HG02884 (cell line): ENCODE data around the gene CREBL2.

Experiments
- ATAC-seq: cut with Tn5 transposase; IDR thresholded peaks from one replicate; pipeline ENCODE4 v1.9.1; 2021; ENCODE audit warnings: mild to moderate bottlenecking, moderate library complexity; ENCODE audit not compliant: unreplicated experiment

CREBL2 gene

GRCh38 chr12:12671850-12672660 lies 60.4 kb downstream of the CREBL2 start:
- no peak for ATAC-seq

GRCh38 chr12:12673296-12673695 lies 61.6 kb downstream of the CREBL2 start:
- ATAC-seq: no peak

- ATAC-seq: no peak
Observed at GRCh38 chr12:12676605-12677004, 64.9 kb downstream of the CREBL2 start.

GRCh38 chr12:12681061-12681765 lies 69.5 kb downstream of the CREBL2 start:
- no peak for ATAC-seq

GRCh38 chr12:12682284-12682683 lies 70.6 kb downstream of the CREBL2 start:
- no peak for ATAC-seq

- no peak for ATAC-seq
Observed at GRCh38 chr12:12683136-12683697, 71.5 kb downstream of the CREBL2 start.

GRCh38 chr12:12683725-12684124 lies 72.0 kb downstream of the CREBL2 start:
- no peak for ATAC-seq

- no peak for ATAC-seq
Observed at GRCh38 chr12:12684375-12685106, 72.9 kb downstream of the CREBL2 start.

- ATAC-seq: no peak
Observed at GRCh38 chr12:12685305-12685704, 73.6 kb downstream of the CREBL2 start.

- ATAC-seq: no peak
Observed at GRCh38 chr12:12686472-12686871, 74.8 kb downstream of the CREBL2 start.

- no peak for ATAC-seq
Observed at GRCh38 chr12:12686925-12687324, 75.2 kb downstream of the CREBL2 start.

GRCh38 chr12:12689647-12690300 lies 78.1 kb downstream of the CREBL2 start:
- ATAC-seq: no peak

- no peak for ATAC-seq
Observed at GRCh38 chr12:12691549-12691948, 79.9 kb downstream of the CREBL2 start.

- no peak for ATAC-seq
Observed at GRCh38 chr12:12693111-12693671, 81.5 kb downstream of the CREBL2 start.
